Fibroblast of lung (primary cell): ENCODE measurements around the gene LDHAL6A. TPM values are rescaled to one million over a fixed set of nuclear protein-coding genes. Genes with fewer than 3 reads are reported as not detected.

Experiments used
- DNase-seq, 2 donors: peaks; one replicate each; pipeline versions ENCODE4 v3.0.0 to v3.0.0-alpha.2; 2010; ENCODE audit warnings: low read depth in 2 of 2
- H2AFZ ChIP-seq: 2 replicates; pipeline ENCODE4 v1.5.1; 2012; ENCODE audit warnings: low read length, control low read depth, inconsistent platforms
- H3K27ac ChIP-seq: 2 replicates; pipeline ENCODE4 v1.5.1; 2011; ENCODE audit warnings: low read length, control low read depth; ENCODE audit not compliant: insufficient read depth
- H3K27me3 ChIP-seq: 2 replicates; pipeline ENCODE4 v1.5.1; 2011; ENCODE audit warnings: mild to moderate bottlenecking, low read length; ENCODE audit not compliant: control insufficient read depth, insufficient read depth
- H3K36me3 ChIP-seq: 2 replicates; pipeline ENCODE4 v1.5.1; 2011; ENCODE audit warnings: low read length; ENCODE audit not compliant: control insufficient read depth, insufficient read depth
- H3K4me1 ChIP-seq: 2 replicates; pipeline ENCODE4 v1.5.1; 2011; ENCODE audit warnings: low read length; ENCODE audit not compliant: control insufficient read depth, insufficient read depth; ENCODE audit errors: extremely low read depth
- H3K4me2 ChIP-seq: 2 replicates; pipeline ENCODE4 v1.5.1; 2011; ENCODE audit warnings: low read length, control low read depth; ENCODE audit not compliant: insufficient read depth; ENCODE audit errors: extremely low read depth
- H3K4me3 ChIP-seq, 4 experiments: fragments of 200-600 bp in 1 of 4; sonication (generic) in 1 of 4; replicated peaks in 1 of 4; 2 replicates each; pipeline ENCODE4 v1.5.1; 2011 to 2016; ENCODE audit warnings: low read length in 4 of 4, low read depth in 3 of 4, mild to moderate bottlenecking in 3 of 4, control low read depth in 2 of 4, inconsistent platforms in 1 of 4, mixed read lengths in 1 of 4; ENCODE audit not compliant: insufficient read depth in 1 of 4; ENCODE audit errors: control extremely low read depth in 1 of 4
- H3K79me2 ChIP-seq: 2 replicates; pipeline ENCODE4 v1.5.1; 2012; ENCODE audit warnings: mild to moderate bottlenecking, low read length, inconsistent platforms; ENCODE audit not compliant: control insufficient read depth, insufficient read depth
- H3K9ac ChIP-seq: 2 replicates; pipeline ENCODE4 v1.5.1; 2011; ENCODE audit warnings: mild to moderate bottlenecking, low read length, control low read depth; ENCODE audit not compliant: insufficient read depth
- H3K9me3 ChIP-seq: 2 replicates; pipeline ENCODE4 v1.5.1; 2012; ENCODE audit warnings: low read depth, low read length; ENCODE audit not compliant: control insufficient read depth, insufficient read depth
- H4K20me1 ChIP-seq: 2 replicates; pipeline ENCODE4 v1.5.1; 2011; ENCODE audit warnings: low read length; ENCODE audit not compliant: control insufficient read depth, insufficient read depth; ENCODE audit errors: extremely low read depth
- EZH2 ChIP-seq: IDR thresholded peaks from 2 replicates; pipeline ENCODE4 v1.5.1; 2012; ENCODE audit warnings: low read length, control low read depth, mild to moderate bottlenecking; ENCODE audit errors: missing control alignments
- polyA plus RNA-seq, 2 donors: library from polyadenylated mRNA; depleted of rRNA in 1 of 2; stranded (reverse) in 1 of 2; unstranded in 1 of 2; fragments of >200 nt; gene quantifications; 2 replicates each; pipeline ENCODE4 v1.2.1, GENCODE V29; 2011 to 2012; ENCODE audit warnings: missing spikeins in 1 of 2
- total RNA-seq: library from RNA; depleted of rRNA; stranded (reverse); fragments of >200 nt; gene quantifications from 2 replicates; pipeline ENCODE4 v1.2.1, GENCODE V29; 2014
- TF ChIP-seq, protein P1 (sequence below), 2 donors: IDR thresholded peaks in 1 of 2; conservative IDR thresholded peaks in 1 of 2; 1 replicate in 1 of 2; 2 replicates in 1 of 2; pipeline ENCODE4 v1.5.1; 2011 to 2012; ENCODE audit warnings: low read length in 2 of 2, control low read depth in 1 of 2, inconsistent platforms in 1 of 2, low read depth in 1 of 2, mild to moderate bottlenecking in 1 of 2

Gene LDHAL6A
- total and polyA plus RNA-seq, 2 donors (not counting 1 experiment from before 2014, with no cell fraction given): not detected

DNA sequence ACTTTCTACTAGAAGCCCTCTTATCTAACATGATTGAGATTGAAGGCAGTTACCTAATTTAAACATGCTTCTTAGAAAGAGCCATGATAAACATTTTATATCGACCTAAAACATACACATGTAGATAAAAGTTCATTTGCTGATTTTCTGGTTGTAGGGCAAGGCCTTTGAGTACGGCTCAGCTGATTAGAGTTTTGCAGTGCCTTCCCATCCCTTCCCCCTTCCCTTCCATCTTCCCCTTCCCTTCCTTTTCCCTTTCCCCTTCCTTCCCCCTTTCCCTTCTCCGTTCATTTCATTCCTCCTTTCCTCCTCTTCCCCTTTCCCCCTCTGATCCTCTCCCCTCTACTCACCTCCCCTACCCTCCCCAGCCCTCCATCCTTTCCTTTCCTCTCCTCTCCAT, 39.2 kb upstream of the LDHAL6A start:
- H3K27me3 ChIP-seq: no peaks in the 10 kb centered on the region
- no peaks in the 10 kb centered on the region for H3K36me3 ChIP-seq
- no peaks in the 10 kb centered on the region for H3K4me1 ChIP-seq
- no peak overlapping the region for H3K27ac ChIP-seq
- no peak overlapping the region for H2AFZ ChIP-seq
- DNase-seq: no peak
- H3K4me3 ChIP-seq: no peak overlapping the region
- H4K20me1 ChIP-seq: no peaks in the 10 kb centered on the region
- no peaks in the 10 kb centered on the region for H3K79me2 ChIP-seq
- no peak overlapping the region for H3K9ac ChIP-seq
- no peaks in the 10 kb centered on the region for H3K9me3 ChIP-seq
- TF ChIP-seq EZH2: no peak
- TF ChIP-seq, protein P1, sequence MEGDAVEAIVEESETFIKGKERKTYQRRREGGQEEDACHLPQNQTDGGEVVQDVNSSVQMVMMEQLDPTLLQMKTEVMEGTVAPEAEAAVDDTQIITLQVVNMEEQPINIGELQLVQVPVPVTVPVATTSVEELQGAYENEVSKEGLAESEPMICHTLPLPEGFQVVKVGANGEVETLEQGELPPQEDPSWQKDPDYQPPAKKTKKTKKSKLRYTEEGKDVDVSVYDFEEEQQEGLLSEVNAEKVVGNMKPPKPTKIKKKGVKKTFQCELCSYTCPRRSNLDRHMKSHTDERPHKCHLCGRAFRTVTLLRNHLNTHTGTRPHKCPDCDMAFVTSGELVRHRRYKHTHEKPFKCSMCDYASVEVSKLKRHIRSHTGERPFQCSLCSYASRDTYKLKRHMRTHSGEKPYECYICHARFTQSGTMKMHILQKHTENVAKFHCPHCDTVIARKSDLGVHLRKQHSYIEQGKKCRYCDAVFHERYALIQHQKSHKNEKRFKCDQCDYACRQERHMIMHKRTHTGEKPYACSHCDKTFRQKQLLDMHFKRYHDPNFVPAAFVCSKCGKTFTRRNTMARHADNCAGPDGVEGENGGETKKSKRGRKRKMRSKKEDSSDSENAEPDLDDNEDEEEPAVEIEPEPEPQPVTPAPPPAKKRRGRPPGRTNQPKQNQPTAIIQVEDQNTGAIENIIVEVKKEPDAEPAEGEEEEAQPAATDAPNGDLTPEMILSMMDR (conservative IDR thresholded peaks at IDR 0.05 in 1 of 2, IDR thresholded peaks at IDR 0.05 in 1 of 2; ENCODE audit: low read depth in 1 of 2, low read length in 2 of 2): no peak
- H3K4me2 ChIP-seq: no peak overlapping the region

GRCh38 chr11:18419040-18419439, 36.6 kb upstream of the LDHAL6A start:
- Histone ChIP-seq H3K27ac (no peak overlapping the region), H3K9me3 (no peaks in the 10 kb centered on the region), H3K36me3 (no peaks in the 10 kb centered on the region), H2AFZ (no peak overlapping the region), H4K20me1 (no peaks in the 10 kb centered on the region), H3K4me1 (no peaks in the 10 kb centered on the region), H3K27me3 (no peaks in the 10 kb centered on the region), H3K79me2 (no peaks in the 10 kb centered on the region), H3K4me2 (no peak overlapping the region), H3K4me3 (no peak overlapping the region), H3K9ac (no peak overlapping the region)
- no peak for TF ChIP-seq EZH2
- TF ChIP-seq, protein P1 (conservative IDR thresholded peaks at IDR 0.05 in 1 of 2, IDR thresholded peaks at IDR 0.05 in 1 of 2; ENCODE audit: low read depth in 1 of 2, low read length in 2 of 2): no peak
- no peak for DNase-seq

DNA sequence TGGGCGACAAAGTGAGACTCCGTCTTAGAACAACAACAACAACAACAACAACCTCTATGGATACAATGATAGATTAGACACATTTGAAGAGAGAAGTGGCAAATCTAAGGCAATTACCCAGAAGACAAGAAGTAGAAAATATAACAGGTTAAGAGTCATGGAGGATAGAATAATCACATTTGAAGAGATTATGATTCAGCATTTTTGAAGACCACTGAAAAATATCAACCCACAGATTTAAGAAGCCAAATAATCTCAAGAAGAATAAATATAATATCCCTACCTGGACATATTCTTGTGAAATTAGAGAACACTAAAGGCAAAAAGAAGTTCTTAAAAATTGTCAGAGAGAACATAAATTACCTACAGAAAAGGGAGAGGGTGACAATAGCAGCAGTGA, 35.6 kb upstream of the LDHAL6A start:
- Histone ChIP-seq H3K27me3 (no peaks in the 10 kb centered on the region), H3K36me3 (no peaks in the 10 kb centered on the region), H3K4me1 (no peaks in the 10 kb centered on the region), H2AFZ (no peak overlapping the region), H3K27ac (no peak overlapping the region), H3K79me2 (no peaks in the 10 kb centered on the region), H4K20me1 (no peaks in the 10 kb centered on the region), H3K4me2 (no peak overlapping the region), H3K4me3 (no peak overlapping the region), H3K9me3 (no peaks in the 10 kb centered on the region), H3K9ac (no peak overlapping the region)
- no peak for DNase-seq
- TF ChIP-seq EZH2: no peak
- TF ChIP-seq, protein P1 (conservative IDR thresholded peaks at IDR 0.05 in 1 of 2, IDR thresholded peaks at IDR 0.05 in 1 of 2; ENCODE audit: low read depth in 1 of 2, low read length in 2 of 2): no peak
